Activated CD4-positive, alpha-beta T cell treated with anti-CD3 and anti-CD28 coated beads, Interleukin-2, amount 10 ng/mL, durations not matched to agents 24 days and 14 days (primary cell): Measurements from ENCODE around the gene MTMR2. TPM values are rescaled to one million over a fixed set of nuclear protein-coding genes. Genes with fewer than 3 reads are reported as not detected.
"Not testable (repeated sequence)": the region's sequence is repeated elsewhere in the genome, so short reads cannot be mapped to it uniquely, and the experiment has no call there.

ENCODE experiments used
- DNase-seq: peaks from one replicate; pipeline ENCODE4 v3.0.0; 2022
- H3K27ac Mint-ChIP-seq: one replicate; pipeline ENCODE4 v1.8.0; 2022; ENCODE audit warnings: mild to moderate bottlenecking, mixed read lengths
- H3K27me3 Mint-ChIP-seq: one replicate; pipeline ENCODE4 v1.8.0; 2022; ENCODE audit warnings: mixed read lengths
- H3K36me3 Mint-ChIP-seq: one replicate; pipeline ENCODE4 v1.8.0; 2022; ENCODE audit warnings: low read depth, mild to moderate bottlenecking, mixed read lengths
- H3K4me1 Mint-ChIP-seq: one replicate; pipeline ENCODE4 v1.8.0; 2021; ENCODE audit warnings: mixed read lengths
- H3K4me3 Mint-ChIP-seq: one replicate; pipeline ENCODE4 v1.8.0; 2022; ENCODE audit warnings: mild to moderate bottlenecking, moderate library complexity, mixed read lengths
- H3K9me3 Mint-ChIP-seq: one replicate; pipeline ENCODE4 v1.8.0; 2021; ENCODE audit warnings: mixed read lengths
- intact Hi-C: fragments of 100-400 bp; cut with micrococcal nuclease; formaldehyde crosslinking; loops from one replicate; pipeline ENCODE4 v1.15.1; 2023
- total RNA-seq: library from RNA; stranded (reverse); gene quantifications from 2 replicates; pipeline ENCODE4 v1.2.3, GENCODE V29; 2022

MTMR2 gene
- total RNA-seq, 1 donor from 2014 or later: 37.5 TPM

DNA sequence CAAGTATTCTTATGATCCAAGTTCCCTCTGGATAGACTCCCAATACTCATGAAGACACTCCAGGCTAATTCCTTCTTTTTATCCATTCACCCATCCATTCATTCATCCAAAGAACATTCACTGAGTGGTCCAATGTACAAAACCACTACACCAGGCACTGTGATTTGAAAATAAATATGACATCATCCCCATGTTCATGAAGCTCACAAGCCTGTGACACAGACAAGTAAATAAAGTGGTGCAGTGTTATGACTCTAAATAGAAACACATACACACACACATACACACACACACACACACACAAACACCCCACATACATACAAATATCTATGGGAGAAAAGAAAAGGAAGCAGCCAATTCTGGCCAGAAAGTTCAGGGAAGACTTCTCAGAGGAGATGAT is 35.5 kb downstream of the MTMR2 start:
- DNase-seq: no peak
- H3K27me3 Mint-ChIP-seq: no peaks in the 10 kb centered on the region
- H3K36me3 Mint-ChIP-seq: peaks cover 10% of the 10 kb centered on the region
- peaks cover 6% of the 10 kb centered on the region for H3K4me1 Mint-ChIP-seq
- no peaks in the 10 kb centered on the region for H3K9me3 Mint-ChIP-seq
- H3K27ac Mint-ChIP-seq: no peak overlapping the region
- intact Hi-C loops: no loop called here
- no peak overlapping the region for H3K4me3 Mint-ChIP-seq

- peaks cover 6% of the 10 kb centered on the region for H3K4me1 Mint-ChIP-seq
- intact Hi-C loops: no loop called here
These were observed 37.4 kb downstream of the MTMR2 start for GRCh38 chr11:95886462-95886861.

DNA sequence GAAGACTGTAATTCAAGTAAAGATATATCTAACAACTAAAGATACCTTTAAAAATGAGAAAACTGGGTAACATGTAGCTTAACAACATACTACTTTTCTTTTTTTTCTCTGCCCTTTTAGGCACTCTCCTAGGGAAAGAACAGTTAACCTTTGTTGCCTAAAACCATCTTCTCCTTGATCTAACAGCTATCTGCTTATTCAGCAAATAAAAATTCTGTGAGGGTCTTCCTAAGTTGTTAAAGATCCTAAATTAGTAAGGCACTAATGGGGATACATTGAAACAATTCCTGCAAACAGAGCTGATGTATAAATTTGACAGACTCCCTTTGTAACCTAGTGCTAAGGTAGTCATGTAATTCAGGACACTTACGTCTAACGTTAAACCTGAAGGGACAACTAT is 39.1 kb downstream of the MTMR2 start:
- intact Hi-C loops: no loop called here

More at GRCh38 chr11:95886462-95886861, 37.4 kb downstream of the MTMR2 start:
- Mint-ChIP-seq H3K27me3 (no peaks in the 10 kb centered on the region), H3K4me3 (no peak overlapping the region), H3K36me3 (peaks cover 12% of the 10 kb centered on the region), H3K9me3 (no peaks in the 10 kb centered on the region), H3K27ac (no peak overlapping the region)
- no peak for DNase-seq

GRCh38 chr11:95884376-95884775 is 39.5 kb downstream of the MTMR2 start:
- Mint-ChIP-seq H3K36me3 (peaks cover 12% of the 10 kb centered on the region), H3K9me3 (no peaks in the 10 kb centered on the region), H3K27me3 (no peaks in the 10 kb centered on the region), H3K27ac (no peak overlapping the region), H3K4me1 (peaks cover 6% of the 10 kb centered on the region), H3K4me3 (no peak overlapping the region)
- no peak for DNase-seq
- intact Hi-C loops: no loop called here

More for the DNA sequence above, 39.1 kb downstream of the MTMR2 start:
- Mint-ChIP-seq H3K27ac (no peak overlapping the region), H3K4me3 (no peak overlapping the region), H3K4me1 (peaks cover 6% of the 10 kb centered on the region), H3K9me3 (no peaks in the 10 kb centered on the region), H3K36me3 (peaks cover 12% of the 10 kb centered on the region), H3K27me3 (no peaks in the 10 kb centered on the region)
- DNase-seq: no peak

GRCh38 chr11:95883381-95883780 is 40.5 kb downstream of the MTMR2 start:
- no peak for DNase-seq
- H3K4me1 Mint-ChIP-seq: peaks cover 1% of the 10 kb centered on the region
- H3K27me3 Mint-ChIP-seq: no peaks in the 10 kb centered on the region
- peaks cover 11% of the 10 kb centered on the region for H3K36me3 Mint-ChIP-seq
- intact Hi-C loops: no loop called here
- H3K9me3 Mint-ChIP-seq: no peaks in the 10 kb centered on the region
- H3K27ac Mint-ChIP-seq: no peak overlapping the region
- no peak overlapping the region for H3K4me3 Mint-ChIP-seq

DNA sequence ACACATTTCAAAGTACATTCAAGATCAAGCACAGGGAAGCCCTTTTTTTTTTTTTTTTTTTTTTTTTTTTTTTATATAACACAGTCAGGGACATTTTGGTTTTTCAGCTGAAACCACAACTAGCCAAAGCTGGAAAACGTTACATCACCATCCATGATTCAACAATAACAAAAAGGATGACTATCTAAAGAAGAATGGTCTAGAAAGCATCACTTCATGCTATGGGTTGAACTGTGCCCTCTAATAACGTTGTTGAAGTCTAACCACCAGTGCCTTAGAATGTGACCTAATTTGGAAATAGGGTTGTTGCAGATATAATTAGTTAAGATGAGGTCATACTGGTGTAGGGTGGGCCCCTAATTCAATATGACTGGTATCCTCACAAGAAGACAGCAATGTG is 46.6 kb downstream of the MTMR2 start:
- H3K27me3 Mint-ChIP-seq: no peaks in the 10 kb centered on the region
- intact Hi-C loops: no loop called here
- peaks cover 2% of the 10 kb centered on the region for H3K4me1 Mint-ChIP-seq
- H3K36me3 Mint-ChIP-seq: peaks cover 10% of the 10 kb centered on the region
- H3K27ac Mint-ChIP-seq: no peak overlapping the region
- no peak for DNase-seq
- H3K9me3 Mint-ChIP-seq: peaks cover 4% of the 10 kb centered on the region
- H3K4me3 Mint-ChIP-seq: no peak overlapping the region

DNA sequence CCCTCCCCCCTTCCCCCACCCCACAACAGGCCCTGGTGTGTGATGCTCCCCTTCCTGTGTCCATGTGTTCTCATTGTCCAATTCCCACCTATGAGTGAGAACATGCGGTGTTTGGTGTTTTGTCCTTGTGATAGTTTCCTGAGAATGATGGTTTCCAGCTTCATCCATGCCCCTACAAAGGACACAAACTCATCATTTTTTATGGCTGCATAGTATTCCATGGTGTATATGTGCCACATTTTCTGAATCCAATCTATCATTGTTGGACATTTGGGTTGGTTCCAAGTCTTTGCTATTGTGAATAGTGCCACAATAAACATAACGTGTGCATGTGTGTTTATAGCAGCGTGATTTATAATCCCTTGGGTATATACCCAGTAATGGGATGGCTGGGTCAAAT is 53.0 kb downstream of the MTMR2 start:
- H3K4me3 Mint-ChIP-seq, H3K4me1 Mint-ChIP-seq, intact Hi-C loops, H3K27ac Mint-ChIP-seq, DNase-seq, H3K36me3 Mint-ChIP-seq, H3K27me3 Mint-ChIP-seq, H3K9me3 Mint-ChIP-seq: not testable (repeated sequence)

- Mint-ChIP-seq H3K9me3 (no peaks in the 10 kb centered on the region), H3K27ac (no peak overlapping the region), H3K4me1 (no peaks in the 10 kb centered on the region), H3K4me3 (no peak overlapping the region), H3K36me3 (peaks cover 9% of the 10 kb centered on the region), H3K27me3 (no peaks in the 10 kb centered on the region)
- intact Hi-C loops: no loop called here
- DNase-seq: no peak
These were observed 56.8 kb downstream of the MTMR2 start for GRCh38 chr11:95867105-95867504.

DNA sequence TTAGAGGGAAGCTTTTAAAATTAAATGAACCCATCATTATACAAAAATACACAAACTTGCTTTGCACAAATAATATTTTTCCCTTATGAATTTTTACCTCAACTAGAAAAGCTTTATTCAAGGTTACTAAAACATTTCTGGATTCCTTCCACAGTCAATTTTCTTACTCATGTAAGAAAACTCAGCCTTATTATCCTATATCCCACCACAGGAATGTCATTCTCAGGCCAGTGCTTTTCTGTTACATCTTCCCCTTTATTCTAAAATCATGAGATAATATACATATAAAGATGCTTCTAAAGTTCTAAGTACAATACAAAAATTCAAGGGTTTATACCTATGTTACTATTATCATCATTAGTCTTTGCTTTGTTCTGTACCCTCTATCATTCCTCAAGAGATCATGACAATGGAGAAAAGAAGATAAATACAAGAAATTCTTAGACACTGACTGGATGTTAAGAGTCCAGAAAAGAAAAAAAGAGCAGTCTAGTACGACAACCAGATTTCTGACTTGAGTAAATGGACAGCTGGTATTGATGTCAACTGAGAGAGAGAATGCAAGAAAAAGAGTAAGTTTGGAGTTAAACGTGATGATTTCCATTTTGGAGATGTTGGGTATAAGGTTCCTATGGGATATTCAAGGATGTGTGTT is 60.3 kb downstream of the MTMR2 start:
- H3K4me3 Mint-ChIP-seq: no peak overlapping the region
- H3K9me3 Mint-ChIP-seq: no peaks in the 10 kb centered on the region
- H3K27ac Mint-ChIP-seq: no peak overlapping the region
- no peak for DNase-seq
- peaks cover 8% of the 10 kb centered on the region for H3K36me3 Mint-ChIP-seq
- no peaks in the 10 kb centered on the region for H3K27me3 Mint-ChIP-seq
- intact Hi-C loops: no loop called here
- no peaks in the 10 kb centered on the region for H3K4me1 Mint-ChIP-seq

DNA sequence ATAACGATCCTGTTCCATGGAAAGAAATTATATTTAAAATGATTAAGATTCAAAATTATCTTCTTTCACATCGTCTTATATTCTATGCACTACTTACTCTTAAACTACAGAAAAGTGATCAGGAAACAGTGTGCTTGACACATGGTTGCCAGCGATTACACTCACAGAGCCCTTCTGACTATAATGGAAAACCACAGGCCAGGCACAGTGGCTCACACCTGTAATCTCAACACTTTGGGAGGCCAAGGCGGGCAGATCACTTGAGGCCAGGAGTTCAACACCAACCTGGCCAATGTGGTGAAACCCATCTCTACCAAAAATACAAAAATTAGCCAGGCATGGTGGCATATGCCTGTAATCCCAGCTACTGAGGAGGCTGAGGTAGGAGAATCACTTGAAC is 63.9 kb downstream of the MTMR2 start:
- H3K4me3 Mint-ChIP-seq, intact Hi-C loops, DNase-seq, H3K9me3 Mint-ChIP-seq, H3K4me1 Mint-ChIP-seq, H3K27ac Mint-ChIP-seq, H3K27me3 Mint-ChIP-seq: not testable (repeated sequence)
- peaks cover 13% of the 10 kb centered on the region for H3K36me3 Mint-ChIP-seq

DNA sequence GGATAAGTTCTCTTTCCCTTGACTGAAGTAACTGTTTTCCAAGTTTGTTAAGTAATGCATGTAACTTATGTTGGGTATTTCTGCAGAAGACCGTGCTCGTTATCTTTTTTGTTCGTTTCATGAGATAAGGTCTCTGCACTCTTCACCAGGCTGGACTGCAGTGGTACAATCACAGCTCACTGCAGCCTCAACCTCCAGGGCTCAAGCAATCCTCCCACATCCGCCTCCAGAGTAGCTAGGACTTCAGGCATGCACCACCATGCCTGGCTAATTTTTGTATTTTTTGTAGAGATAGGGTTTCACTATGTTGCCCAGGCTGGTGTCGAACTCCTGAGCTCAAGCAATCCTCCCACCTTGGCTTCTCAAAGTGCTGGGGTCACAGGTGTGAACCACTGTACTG is 69.5 kb downstream of the MTMR2 start:
- H3K27me3 Mint-ChIP-seq, H3K4me1 Mint-ChIP-seq, DNase-seq, H3K27ac Mint-ChIP-seq, H3K9me3 Mint-ChIP-seq, H3K4me3 Mint-ChIP-seq, intact Hi-C loops: not testable (repeated sequence)
- peaks cover 12% of the 10 kb centered on the region for H3K36me3 Mint-ChIP-seq

DNA sequence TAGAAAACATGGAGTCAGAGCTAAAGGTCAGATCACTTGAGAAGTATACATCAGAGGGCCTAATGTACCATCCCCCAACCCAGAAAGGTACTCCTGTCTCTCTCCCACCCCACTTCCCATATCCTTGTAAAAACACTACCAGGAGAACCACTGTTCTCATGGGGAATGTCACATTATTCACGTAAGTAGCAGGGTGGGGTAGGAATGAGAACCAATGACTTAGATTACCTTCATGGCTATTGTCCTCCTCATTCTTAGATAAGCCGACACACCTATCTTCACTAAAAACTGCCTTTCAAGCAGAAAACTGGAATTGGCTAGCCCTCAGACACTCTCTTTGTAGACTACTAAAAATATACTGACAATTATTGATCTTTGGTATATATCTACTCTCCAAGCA is 70.0 kb downstream of the MTMR2 start:
- H3K4me1 Mint-ChIP-seq: no peaks in the 10 kb centered on the region
- H3K27ac Mint-ChIP-seq: no peak overlapping the region
- H3K4me3 Mint-ChIP-seq: no peak overlapping the region
- H3K9me3 Mint-ChIP-seq: no peaks in the 10 kb centered on the region
- intact Hi-C loops: no loop called here
- peaks cover 12% of the 10 kb centered on the region for H3K36me3 Mint-ChIP-seq
- DNase-seq: no peak
- H3K27me3 Mint-ChIP-seq: no peaks in the 10 kb centered on the region

- no peaks in the 10 kb centered on the region for H3K9me3 Mint-ChIP-seq
These were observed 70.8 kb downstream of the MTMR2 start for GRCh38 chr11:95853138-95853537.

GRCh38 chr11:95850137-95850536 is 73.8 kb downstream of the MTMR2 start:
- H3K9me3 Mint-ChIP-seq: no peaks in the 10 kb centered on the region
- H3K36me3 Mint-ChIP-seq: peaks cover 13% of the 10 kb centered on the region
- H3K27me3 Mint-ChIP-seq: no peaks in the 10 kb centered on the region
- intact Hi-C loops: no loop called here
- no peak overlapping the region for H3K4me3 Mint-ChIP-seq
- no peak for DNase-seq
- no peaks in the 10 kb centered on the region for H3K4me1 Mint-ChIP-seq
- H3K27ac Mint-ChIP-seq: no peak overlapping the region

More at GRCh38 chr11:95853138-95853537, 70.8 kb downstream of the MTMR2 start:
- Mint-ChIP-seq H3K4me3 (no peak overlapping the region), H3K27ac (no peak overlapping the region), H3K4me1 (no peaks in the 10 kb centered on the region), H3K36me3 (peaks cover 13% of the 10 kb centered on the region), H3K27me3 (no peaks in the 10 kb centered on the region)
- DNase-seq: no peak
- intact Hi-C loops: no loop called here
